Suprapubic skin (tissue), 4 donors: ENCODE results near the gene CERS6. TPM values are rescaled to one million over a fixed set of nuclear protein-coding genes. Genes with fewer than 3 reads are reported as not detected.
"Not testable (repeated sequence)": the region's sequence is repeated elsewhere in the genome, so short reads cannot be mapped to it uniquely, and the experiment has no call there.

Experiments used
- DNase-seq, 2 donors: peaks; one replicate each; pipeline ENCODE4 v3.0.0-alpha.2; 2019; ENCODE audit warnings: low spot score in 2 of 2
- H3K27ac ChIP-seq: fragments of 200-600 bp; sonication (generic); one replicate; pipeline ENCODE4 v1.5.1; 2019
- H3K27me3 ChIP-seq: fragments of 200-600 bp; sonication (generic); one replicate; pipeline ENCODE4 v1.5.1; 2019
- H3K36me3 ChIP-seq: fragments of 200-600 bp; sonication (generic); one replicate; pipeline ENCODE4 v1.5.1; 2019
- H3K4me1 ChIP-seq: fragments of 200-600 bp; sonication (generic); one replicate; pipeline ENCODE4 v1.5.1; 2019
- H3K4me3 ChIP-seq: fragments of 200-600 bp; sonication (generic); one replicate; pipeline ENCODE4 v1.5.1; 2019; ENCODE audit warnings: mild to moderate bottlenecking
- H3K9me3 ChIP-seq: fragments of 200-600 bp; sonication (generic); one replicate; pipeline ENCODE4 v1.5.1; 2019
- EP300 ChIP-seq: sonication (generic); formaldehyde crosslinking; IDR thresholded peaks from one replicate; pipeline ENCODE4 v1.6.1; 2017; ENCODE audit warnings: antibody characterized with exemption
- POLR2A ChIP-seq, 2 donors: fragments of 450-650 bp; IDR thresholded peaks; one replicate each; pipeline ENCODE4 v1.6.1; 2017; ENCODE audit warnings: antibody characterized with exemption in 2 of 2, mild to moderate bottlenecking in 2 of 2, moderate library complexity in 2 of 2
- POLR2AphosphoS5 ChIP-seq, 3 donors: sonication (generic); formaldehyde crosslinking; IDR thresholded peaks; one replicate each; pipeline ENCODE4 v1.6.1; 2017; ENCODE audit warnings: antibody characterized with exemption in 3 of 3
- WGBS: methylation state at CpG from one replicate; pipeline ENCODE4 v1.1.5; 2018; 5-methylcytosine and 5-hydroxymethylcytosine counted together
- total RNA-seq, 4 donors: library from RNA; depleted of rRNA; stranded (reverse); fragments of >200 nt; gene quantifications; one replicate each; pipeline ENCODE4 v1.1.0, GENCODE V29; 2016
- TF ChIP-seq, protein P1 (sequence below), 2 donors: fragments of 200-600 bp in 1 of 2; fragments of 450-650 bp in 1 of 2; sonication (generic) in 1 of 2; IDR thresholded peaks; one replicate each; pipeline ENCODE4 v1.5.1; 2016 to 2019; ENCODE audit warnings: antibody characterized with exemption in 2 of 2, mild to moderate bottlenecking in 1 of 2, moderate library complexity in 1 of 2

CERS6 gene
- total RNA-seq, 4 donors from 2014 or later, result 68.7 to 83.3 (median 77.0) TPM

DNA sequence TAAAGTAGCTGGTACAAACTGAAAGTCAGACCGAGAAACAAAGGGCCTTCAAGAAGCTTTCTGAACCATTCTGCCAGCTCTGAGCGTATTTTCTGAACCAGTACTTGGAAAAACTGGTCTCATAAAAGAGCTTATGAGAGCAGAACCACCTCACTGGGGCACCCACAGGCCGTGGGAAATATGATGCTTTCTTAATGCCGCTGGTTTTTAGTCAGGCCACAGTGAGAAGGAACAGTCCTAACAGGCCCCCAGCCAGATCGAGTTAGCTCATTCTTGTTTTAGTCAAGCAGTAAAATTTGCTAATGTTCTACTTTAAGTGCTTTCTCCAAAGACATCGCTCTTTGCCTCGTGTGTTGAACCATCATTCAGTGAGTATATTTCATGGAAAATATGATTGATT is 333.7 kb downstream of the CERS6 start:
- Histone ChIP-seq H3K36me3 (no peaks in the 10 kb centered on the region), H3K27ac (no peak overlapping the region), H3K9me3 (no peaks in the 10 kb centered on the region), H3K27me3 (no peaks in the 10 kb centered on the region), H3K4me3 (no peak overlapping the region), H3K4me1 (no peaks in the 10 kb centered on the region)
- 55% methylated on average over 7 of the region's 7 CpGs for WGBS
- no peak for DNase-seq
- TF ChIP-seq POLR2AphosphoS5 (IDR thresholded peaks at IDR 0.05) (no peak), POLR2A (IDR thresholded peaks at IDR 0.05) (no peak), EP300 (no peak)
- TF ChIP-seq, protein P1, sequence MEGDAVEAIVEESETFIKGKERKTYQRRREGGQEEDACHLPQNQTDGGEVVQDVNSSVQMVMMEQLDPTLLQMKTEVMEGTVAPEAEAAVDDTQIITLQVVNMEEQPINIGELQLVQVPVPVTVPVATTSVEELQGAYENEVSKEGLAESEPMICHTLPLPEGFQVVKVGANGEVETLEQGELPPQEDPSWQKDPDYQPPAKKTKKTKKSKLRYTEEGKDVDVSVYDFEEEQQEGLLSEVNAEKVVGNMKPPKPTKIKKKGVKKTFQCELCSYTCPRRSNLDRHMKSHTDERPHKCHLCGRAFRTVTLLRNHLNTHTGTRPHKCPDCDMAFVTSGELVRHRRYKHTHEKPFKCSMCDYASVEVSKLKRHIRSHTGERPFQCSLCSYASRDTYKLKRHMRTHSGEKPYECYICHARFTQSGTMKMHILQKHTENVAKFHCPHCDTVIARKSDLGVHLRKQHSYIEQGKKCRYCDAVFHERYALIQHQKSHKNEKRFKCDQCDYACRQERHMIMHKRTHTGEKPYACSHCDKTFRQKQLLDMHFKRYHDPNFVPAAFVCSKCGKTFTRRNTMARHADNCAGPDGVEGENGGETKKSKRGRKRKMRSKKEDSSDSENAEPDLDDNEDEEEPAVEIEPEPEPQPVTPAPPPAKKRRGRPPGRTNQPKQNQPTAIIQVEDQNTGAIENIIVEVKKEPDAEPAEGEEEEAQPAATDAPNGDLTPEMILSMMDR (IDR thresholded peaks at IDR 0.05), result no peak

DNA sequence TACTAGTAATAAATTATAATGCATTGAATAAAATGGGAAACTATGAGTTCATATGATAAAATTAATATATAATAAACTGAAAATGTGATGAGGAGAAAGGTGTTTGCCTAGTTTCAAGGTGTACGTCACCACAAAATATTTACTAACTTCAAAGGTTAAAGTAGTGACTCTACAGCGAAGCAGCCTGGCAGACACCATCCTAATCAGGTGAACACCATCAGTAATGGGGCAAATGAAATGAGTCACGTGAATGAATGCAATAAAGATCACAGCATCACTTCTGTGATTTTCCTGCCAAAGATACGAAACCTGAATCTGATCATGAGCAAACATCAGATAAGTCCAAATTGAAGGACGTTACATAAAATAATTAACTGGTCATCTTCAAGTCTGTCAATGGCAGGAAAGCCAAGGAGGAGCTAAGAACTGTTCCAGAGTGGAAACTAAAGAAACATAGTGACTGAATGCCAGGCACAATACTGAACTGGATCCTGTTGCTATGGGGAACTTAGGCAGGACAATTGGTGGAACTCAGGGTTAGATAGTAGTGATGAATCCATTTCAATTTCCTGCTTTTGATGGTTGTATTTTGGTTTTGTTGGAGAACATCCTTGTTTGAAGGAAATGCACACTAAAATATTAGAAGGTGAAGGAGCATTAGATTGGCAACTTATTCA is 334.3 kb downstream of the CERS6 start:
- no peak for DNase-seq
- no peaks in the 10 kb centered on the region for H3K27me3 ChIP-seq
- WGBS, result 83% methylated on average over 5 of the region's 5 CpGs
- no peaks in the 10 kb centered on the region for H3K9me3 ChIP-seq
- no peak overlapping the region for H3K4me3 ChIP-seq
- no peaks in the 10 kb centered on the region for H3K4me1 ChIP-seq
- H3K36me3 ChIP-seq, result no peaks in the 10 kb centered on the region
- TF ChIP-seq, protein P1 (IDR thresholded peaks at IDR 0.05), result no peak
- H3K27ac ChIP-seq, result no peak overlapping the region

DNA sequence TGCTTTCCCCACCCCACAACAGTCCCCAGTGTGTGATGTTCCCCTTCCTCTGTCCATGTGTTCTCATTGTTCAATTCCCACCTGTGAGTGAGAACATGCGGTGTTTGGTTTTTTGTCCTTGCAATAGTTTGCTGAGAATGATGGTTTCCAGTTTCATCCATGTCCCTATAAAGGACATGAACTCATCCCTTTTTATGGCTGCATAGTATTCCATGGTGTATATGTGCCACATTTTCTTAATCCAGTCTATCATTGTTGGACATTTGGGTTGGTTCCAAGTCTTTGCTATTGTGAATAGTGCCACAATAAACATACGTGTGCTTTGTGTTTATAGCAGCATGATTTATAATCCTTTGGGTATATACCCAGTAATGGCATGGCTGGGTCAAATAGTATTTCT is 335.1 kb downstream of the CERS6 start:
- 83% methylated on average over 2 of the region's 2 CpGs for WGBS
- not testable (repeated sequence) for H3K27ac ChIP-seq, DNase-seq, H3K4me1 ChIP-seq, H3K27me3 ChIP-seq, H3K9me3 ChIP-seq, H3K36me3 ChIP-seq, H3K4me3 ChIP-seq

DNA sequence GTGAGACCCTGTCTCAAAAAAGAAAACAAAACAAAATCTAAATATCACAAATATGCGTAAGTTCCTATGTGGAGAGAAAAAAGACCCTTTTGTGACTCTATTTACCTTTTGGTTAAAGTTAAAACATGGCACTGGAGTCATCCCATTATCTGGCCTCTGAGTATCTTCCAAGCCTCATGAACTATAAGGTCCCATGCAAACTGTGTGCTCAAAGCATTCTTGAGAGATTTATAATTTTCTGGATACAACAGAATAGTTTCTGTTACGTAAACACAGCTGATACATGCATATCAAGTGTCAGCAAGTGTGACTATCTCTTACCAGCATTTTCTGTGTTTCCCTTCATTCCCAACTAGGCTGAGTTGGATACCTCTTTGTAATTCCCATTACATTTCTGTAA is 337.5 kb downstream of the CERS6 start:
- 49% methylated on average over 2 of the region's 2 CpGs for WGBS
- H3K4me3 ChIP-seq, result no peak overlapping the region

DNA sequence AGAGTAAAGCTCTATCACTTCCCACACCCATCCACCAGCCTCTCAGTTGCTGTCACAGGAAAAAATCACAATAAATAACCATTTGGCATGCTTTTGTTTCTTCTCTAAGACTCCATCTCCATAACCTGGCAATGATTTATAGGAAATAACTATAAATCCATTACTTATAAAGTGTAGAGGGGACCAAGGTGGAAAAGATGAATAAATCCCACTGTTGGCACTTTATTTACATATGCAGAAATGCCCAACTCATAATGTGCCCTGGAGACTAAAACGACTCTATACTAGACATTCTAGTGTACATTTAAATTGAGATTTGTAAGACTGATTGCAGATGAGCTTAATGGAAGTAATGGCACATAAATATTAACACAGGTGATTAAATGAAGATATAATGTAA is 338.9 kb downstream of the CERS6 start:
- no peak for TF ChIP-seq POLR2A (IDR thresholded peaks at IDR 0.05)
- TF ChIP-seq POLR2AphosphoS5 (IDR thresholded peaks at IDR 0.05), result no peak
- no peak for TF ChIP-seq EP300
- TF ChIP-seq, protein P1 (IDR thresholded peaks at IDR 0.05), result no peak
- WGBS, result 66% methylated on average over 1 of the region's 1 CpG
- no peaks in the 10 kb centered on the region for H3K36me3 ChIP-seq
- no peak overlapping the region for H3K27ac ChIP-seq
- no peaks in the 10 kb centered on the region for H3K4me1 ChIP-seq
- no peaks in the 10 kb centered on the region for H3K9me3 ChIP-seq
- no peaks in the 10 kb centered on the region for H3K27me3 ChIP-seq
- no peak overlapping the region for H3K4me3 ChIP-seq
- DNase-seq, result no peak

More for the DNA sequence above, 337.5 kb downstream of the CERS6 start:
- no peak for DNase-seq
- Histone ChIP-seq H3K4me1 (no peaks in the 10 kb centered on the region), H3K27me3 (no peaks in the 10 kb centered on the region), H3K27ac (no peak overlapping the region), H3K9me3 (no peaks in the 10 kb centered on the region), H3K36me3 (no peaks in the 10 kb centered on the region)
- TF ChIP-seq POLR2AphosphoS5 (IDR thresholded peaks at IDR 0.05), result no peak

DNA sequence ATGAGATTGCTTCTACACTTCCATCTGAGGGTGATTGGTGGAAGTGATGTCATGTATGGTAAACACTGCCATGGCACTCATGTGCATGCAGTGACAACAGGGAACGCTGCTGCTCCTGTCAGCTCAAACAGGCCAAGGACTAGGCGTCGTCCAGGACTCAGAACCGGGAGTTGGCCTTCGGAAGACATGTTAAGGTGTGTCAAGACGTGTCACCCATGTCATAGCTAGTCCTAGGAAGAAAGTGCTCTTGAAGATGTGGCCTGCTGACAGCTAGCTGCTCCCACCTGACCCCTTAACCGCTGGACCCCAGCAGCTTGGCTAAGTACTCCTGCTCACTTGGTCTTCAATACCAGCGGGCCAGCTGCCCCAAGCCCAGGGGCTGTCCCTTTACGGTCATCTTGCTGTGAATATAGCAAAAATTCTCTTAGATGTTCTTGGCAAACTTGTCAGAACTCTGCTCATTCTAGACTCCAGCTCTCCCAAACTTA is 340.1 kb downstream of the CERS6 start:
- Histone ChIP-seq H3K4me3 (no peak overlapping the region), H3K4me1 (no peaks in the 10 kb centered on the region), H3K36me3 (no peaks in the 10 kb centered on the region), H3K9me3 (no peaks in the 10 kb centered on the region), H3K27ac (no peak overlapping the region), H3K27me3 (no peaks in the 10 kb centered on the region)
- TF ChIP-seq POLR2AphosphoS5 (IDR thresholded peaks at IDR 0.05) (no peak), POLR2A (IDR thresholded peaks at IDR 0.05) (no peak), EP300 (no peak)
- TF ChIP-seq, protein P1 (IDR thresholded peaks at IDR 0.05), result no peak
- 86% methylated on average over 7 of the region's 9 CpGs for WGBS
- no peak for DNase-seq
